Measurements from ENCODE around the gene PRAC1.

PRAC1 gene

GRCh38 chr17:48760411-48760810 lies 38.1 kb upstream of the PRAC1 start:
- H3K4me3 ChIP-seq (ENCODE audit: low read depth, low read length) = no peak overlapping the region
- DNase-seq (ENCODE audit: low read depth) = no peak
- no peak for TF ChIP-seq MAX (IDR thresholded peaks at IDR 0.05; ENCODE audit: low read depth, low read length)
- no peak for TF ChIP-seq CTCF (IDR thresholded peaks at IDR 0.05; ENCODE audit: low read depth, low read length)
- TF ChIP-seq POLR2A (IDR thresholded peaks at IDR 0.05; ENCODE audit: extremely low read depth, insufficient read length) = no peak
- TF ChIP-seq MYC (IDR thresholded peaks at IDR 0.05; ENCODE audit: low read depth, low read length) = no peak

GRCh38 chr17:48759288-48759687 lies 37.0 kb upstream of the PRAC1 start:
- no peak overlapping the region for H3K4me3 ChIP-seq (ENCODE audit: low read depth, low read length)
- no peak for DNase-seq (ENCODE audit: low read depth)
- no peak for TF ChIP-seq CTCF (IDR thresholded peaks at IDR 0.05; ENCODE audit: low read depth, low read length)
- no peak for TF ChIP-seq POLR2A (IDR thresholded peaks at IDR 0.05; ENCODE audit: extremely low read depth, insufficient read length)
- no peak for TF ChIP-seq MYC (IDR thresholded peaks at IDR 0.05; ENCODE audit: low read depth, low read length)
- no peak for TF ChIP-seq MAX (IDR thresholded peaks at IDR 0.05; ENCODE audit: low read depth, low read length)

GRCh38 chr17:48757524-48757961 lies 35.2 kb upstream of the PRAC1 start:
- H3K4me3 ChIP-seq (ENCODE audit: low read depth, low read length) = no peak overlapping the region
- TF ChIP-seq CTCF (IDR thresholded peaks at IDR 0.05; ENCODE audit: low read depth, low read length) (no peak), POLR2A (IDR thresholded peaks at IDR 0.05; ENCODE audit: extremely low read depth, insufficient read length) (no peak), MYC (IDR thresholded peaks at IDR 0.05; ENCODE audit: low read depth, low read length) (no peak), MAX (IDR thresholded peaks at IDR 0.05; ENCODE audit: low read depth, low read length) (no peak)
- no peak for DNase-seq (ENCODE audit: low read depth)

- no peak overlapping the region for H3K4me3 ChIP-seq (ENCODE audit: low read depth, low read length)
- peak; percentile 40 for DNase-seq (ENCODE audit: low read depth)
- TF ChIP-seq MAX (IDR thresholded peaks at IDR 0.05; ENCODE audit: low read depth, low read length) (no peak), CTCF (IDR thresholded peaks at IDR 0.05; ENCODE audit: low read depth, low read length) (no peak), MYC (IDR thresholded peaks at IDR 0.05; ENCODE audit: low read depth, low read length) (no peak), POLR2A (IDR thresholded peaks at IDR 0.05; ENCODE audit: extremely low read depth, insufficient read length) (no peak)
Observed at GRCh38 chr17:48756830-48757251, 34.5 kb upstream of the PRAC1 start.

GRCh38 chr17:48755356-48755755 lies 33.0 kb upstream of the PRAC1 start:
- no peak overlapping the region for H3K4me3 ChIP-seq (ENCODE audit: low read depth, low read length)
- peak; percentile 16 for DNase-seq (ENCODE audit: low read depth)
- TF ChIP-seq MYC (IDR thresholded peaks at IDR 0.05; ENCODE audit: low read depth, low read length) (no peak), POLR2A (IDR thresholded peaks at IDR 0.05; ENCODE audit: extremely low read depth, insufficient read length) (no peak), MAX (IDR thresholded peaks at IDR 0.05; ENCODE audit: low read depth, low read length) (no peak), CTCF (IDR thresholded peaks at IDR 0.05; ENCODE audit: low read depth, low read length) (no peak)

Data from NB4 (cell line).